Fibroblast of gingiva (primary cell): Measurements from ENCODE around the gene NAP1L1.

Experiments used
- DNase-seq: peaks from one replicate; pipeline ENCODE4 v3.0.0-alpha.2; 2011; ENCODE audit warnings: low read depth

The NAP1L1 gene

GRCh38 chr12:76020731-76021672, 63.5 kb downstream of the NAP1L1 start:
- peak; percentile 97 for DNase-seq

- peak; percentile 86 for DNase-seq
These were observed 64.2 kb downstream of the NAP1L1 start for GRCh38 chr12:76020281-76020680.

DNA sequence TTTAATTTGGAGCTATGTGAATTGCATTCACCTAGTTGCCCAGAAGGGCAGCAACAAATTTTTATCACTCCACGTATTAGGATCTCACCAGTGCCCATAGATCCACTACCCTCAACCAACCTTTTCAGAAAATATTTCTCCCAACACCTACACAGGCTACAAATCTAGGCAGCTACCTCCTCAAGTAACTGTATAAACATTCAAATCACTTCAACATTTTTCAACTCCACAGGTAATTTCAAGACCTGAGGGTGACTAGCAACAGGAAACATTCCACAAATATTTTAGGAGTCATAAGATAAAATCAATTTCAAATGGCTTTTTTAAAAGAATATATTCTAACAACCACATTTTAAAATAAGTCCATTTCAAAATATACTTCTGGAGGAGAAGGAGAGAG, 65.8 kb downstream of the NAP1L1 start:
- no peak for DNase-seq

DNA sequence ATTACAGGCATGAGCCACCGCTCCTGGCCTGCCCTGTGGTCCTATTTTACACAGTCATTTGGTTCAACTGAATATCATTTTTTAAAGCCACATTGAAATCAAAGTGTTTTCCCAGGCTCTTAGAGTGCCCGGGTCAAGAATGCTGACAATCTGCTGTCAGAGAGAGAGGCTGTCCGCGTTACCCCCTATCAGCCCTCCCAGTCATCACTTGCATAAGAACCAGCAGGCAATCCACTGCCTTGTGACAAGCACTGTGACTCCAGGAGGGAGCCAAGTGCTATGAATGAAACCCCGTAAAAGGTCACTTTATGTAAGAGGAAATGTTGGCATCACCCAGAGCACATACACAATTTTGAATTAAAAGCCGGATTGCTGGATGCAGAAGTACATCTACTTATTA, 66.4 kb downstream of the NAP1L1 start:
- peak; percentile 67 for DNase-seq

DNA sequence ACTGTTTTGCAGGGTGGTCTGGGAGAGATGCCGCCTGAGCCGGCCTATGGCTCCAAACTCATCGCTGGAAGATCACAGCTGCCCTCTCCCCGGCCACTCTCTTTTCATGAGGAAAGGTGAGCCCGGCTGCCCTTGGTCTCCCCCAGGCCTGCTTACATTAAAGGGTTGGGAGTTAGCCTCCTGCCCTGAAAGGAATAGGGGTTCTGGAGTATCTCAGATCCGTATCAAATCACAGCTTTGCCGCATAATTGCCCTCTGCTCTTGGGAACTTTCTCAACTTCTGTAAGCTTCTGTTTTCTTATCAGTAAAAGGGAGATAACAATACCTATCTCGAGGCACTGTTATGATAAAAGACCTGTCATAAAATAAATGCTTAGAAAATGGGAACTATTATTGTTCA, 70.5 kb downstream of the NAP1L1 start:
- no peak for DNase-seq

GRCh38 chr12:76013603-76014002, 70.9 kb downstream of the NAP1L1 start:
- no peak for DNase-seq

DNA sequence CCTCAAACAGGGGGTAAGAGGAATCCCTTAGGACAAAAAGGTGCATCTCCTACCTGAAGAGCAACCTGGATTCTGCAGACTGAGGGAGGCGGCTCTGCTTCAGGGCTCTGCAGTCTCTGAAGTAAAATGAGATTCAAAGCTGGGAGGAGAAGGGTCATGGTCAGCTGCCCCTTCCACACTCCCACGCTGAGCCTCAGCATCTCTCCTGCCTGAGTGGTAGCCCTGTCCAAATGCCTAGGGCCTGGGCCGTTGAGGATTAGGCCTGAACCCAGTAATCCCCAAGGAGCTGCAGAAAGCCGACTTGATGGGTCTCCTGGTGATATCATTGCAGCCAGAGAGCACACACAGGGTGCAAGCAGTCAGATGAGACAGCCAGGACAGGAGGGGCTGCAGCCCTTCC, 71.8 kb downstream of the NAP1L1 start:
- DNase-seq: no peak

DNA sequence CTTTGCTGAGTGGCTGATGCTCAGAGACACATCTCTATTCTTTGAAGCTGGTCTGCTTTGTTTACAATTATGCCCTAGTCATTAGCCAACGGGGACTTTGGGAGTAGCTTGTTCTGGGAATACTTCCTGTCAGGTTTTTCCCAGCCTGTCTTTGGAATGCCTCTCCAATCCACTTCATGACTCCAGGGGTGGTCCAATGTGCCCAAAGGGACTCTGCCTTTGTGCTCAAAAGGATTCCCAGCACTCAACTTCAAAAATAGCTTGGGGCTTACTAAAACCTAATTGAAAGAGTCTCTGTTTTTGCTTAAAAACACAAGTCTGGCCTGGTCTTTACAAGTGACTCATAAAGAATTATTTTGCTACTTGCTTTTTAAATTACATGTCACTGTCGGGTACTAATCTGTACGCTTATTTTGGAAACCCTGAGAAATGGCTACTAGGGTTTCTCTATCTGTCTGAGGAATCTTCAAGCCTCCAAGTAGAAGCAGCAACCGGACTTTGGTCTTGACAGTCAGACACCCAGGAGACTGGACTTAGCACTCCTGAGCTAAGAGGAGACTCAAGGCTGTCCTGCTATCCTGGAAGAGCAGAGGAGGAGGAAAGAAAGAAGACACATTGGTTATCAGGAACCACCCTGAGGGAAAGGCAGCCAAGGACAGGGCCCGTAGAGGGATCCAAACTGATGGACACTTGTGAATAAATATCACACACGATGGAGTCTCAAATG, 73.6 kb downstream of the NAP1L1 start:
- DNase-seq: peak; percentile 69

GRCh38 chr12:76008428-76008827, 76.1 kb downstream of the NAP1L1 start:
- DNase-seq: no peak

GRCh38 chr12:76007640-76008039, 76.8 kb downstream of the NAP1L1 start:
- DNase-seq: no peak

DNA sequence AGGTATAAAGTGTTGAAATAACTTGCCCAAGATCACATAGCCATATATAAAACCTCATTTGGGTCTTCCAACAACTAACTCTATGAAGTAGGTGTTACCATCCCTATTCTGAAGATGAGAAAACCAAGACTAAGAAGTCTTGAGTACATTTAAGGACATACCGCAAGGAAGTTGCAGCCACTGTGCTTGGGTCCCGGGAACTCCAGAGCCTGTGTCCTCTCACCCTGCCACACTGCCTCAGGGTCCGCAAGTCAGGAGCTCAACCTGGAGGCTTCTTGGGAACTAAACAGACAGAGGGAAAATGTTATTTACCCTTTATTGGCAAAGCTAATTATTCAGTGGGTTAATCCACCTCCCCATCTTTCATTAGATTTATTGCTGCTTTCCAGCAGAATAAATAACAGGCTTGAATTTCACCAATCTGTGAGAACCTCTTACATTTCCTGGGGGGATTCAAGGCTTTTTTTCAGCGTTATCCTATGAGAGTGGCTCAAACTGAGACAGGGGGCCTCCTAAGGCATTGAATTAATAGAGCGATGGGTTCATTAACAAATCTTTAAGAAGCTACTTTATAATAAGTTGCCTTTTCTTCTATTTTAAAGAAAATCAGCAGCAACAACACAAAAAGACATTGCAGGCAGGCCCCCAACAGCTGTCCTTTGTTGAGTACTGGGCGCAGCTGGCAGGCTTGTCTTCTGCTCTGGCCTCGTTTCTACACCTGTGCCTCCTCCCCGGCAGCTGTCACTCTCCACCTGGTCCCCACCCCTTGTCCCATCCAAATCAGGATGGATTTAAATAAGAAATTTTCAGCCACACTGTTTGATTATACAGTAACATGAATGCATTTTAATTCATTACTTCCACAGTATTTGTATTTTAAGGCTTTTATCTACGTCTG, 78.2 kb downstream of the NAP1L1 start:
- no peak for DNase-seq

DNA sequence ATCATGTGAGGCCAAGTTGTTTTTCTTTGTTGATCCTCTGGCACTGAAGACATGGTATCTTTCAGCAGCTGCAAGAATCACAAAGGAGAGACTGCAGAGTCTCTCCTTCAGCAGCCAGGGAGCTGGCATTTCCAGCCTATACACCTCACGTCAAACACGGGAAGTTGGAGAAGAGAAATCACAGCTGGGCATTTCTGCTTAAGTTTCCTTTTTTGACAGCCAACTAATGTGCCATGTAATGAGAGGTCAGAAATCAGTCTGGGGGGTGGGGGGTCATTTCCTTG, 81.2 kb downstream of the NAP1L1 start:
- DNase-seq: no peak

GRCh38 chr12:76002598-76003354, 81.7 kb downstream of the NAP1L1 start:
- DNase-seq: peak; percentile 66

GRCh38 chr12:75998292-75999063, 86.0 kb downstream of the NAP1L1 start:
- DNase-seq: no peak

- DNase-seq: no peak
These were observed 86.8 kb downstream of the NAP1L1 start for GRCh38 chr12:75997658-75998057.

DNA sequence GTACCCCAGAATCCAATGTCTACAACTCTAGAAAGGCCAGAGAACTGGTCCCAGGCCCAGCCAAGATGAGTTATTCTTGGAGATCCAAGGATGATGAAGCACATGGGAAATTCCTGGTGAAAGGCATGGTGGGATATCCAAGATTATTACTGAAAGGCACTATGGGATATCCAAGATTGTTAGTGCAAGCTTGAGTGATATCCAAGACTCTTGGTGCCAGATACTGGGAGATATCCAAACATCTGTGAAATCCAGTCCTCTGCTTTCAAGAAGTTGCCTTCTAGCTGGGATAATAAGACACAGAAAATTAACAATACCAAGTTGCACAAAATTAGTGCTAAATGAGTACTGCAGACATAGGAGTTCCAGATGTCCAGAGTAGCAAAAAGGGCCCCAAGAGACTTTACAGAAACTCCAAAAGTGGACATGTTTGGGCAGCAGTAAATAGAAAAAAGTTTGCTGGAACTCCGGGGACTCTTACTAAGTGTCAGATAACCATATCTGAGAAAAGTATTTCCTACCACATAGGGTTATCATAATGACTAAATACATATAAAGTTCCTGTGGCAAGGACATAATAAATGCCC, 87.5 kb downstream of the NAP1L1 start:
- DNase-seq: peak; percentile 45

GRCh38 chr12:75995691-75996090, 88.8 kb downstream of the NAP1L1 start:
- no peak for DNase-seq

DNA sequence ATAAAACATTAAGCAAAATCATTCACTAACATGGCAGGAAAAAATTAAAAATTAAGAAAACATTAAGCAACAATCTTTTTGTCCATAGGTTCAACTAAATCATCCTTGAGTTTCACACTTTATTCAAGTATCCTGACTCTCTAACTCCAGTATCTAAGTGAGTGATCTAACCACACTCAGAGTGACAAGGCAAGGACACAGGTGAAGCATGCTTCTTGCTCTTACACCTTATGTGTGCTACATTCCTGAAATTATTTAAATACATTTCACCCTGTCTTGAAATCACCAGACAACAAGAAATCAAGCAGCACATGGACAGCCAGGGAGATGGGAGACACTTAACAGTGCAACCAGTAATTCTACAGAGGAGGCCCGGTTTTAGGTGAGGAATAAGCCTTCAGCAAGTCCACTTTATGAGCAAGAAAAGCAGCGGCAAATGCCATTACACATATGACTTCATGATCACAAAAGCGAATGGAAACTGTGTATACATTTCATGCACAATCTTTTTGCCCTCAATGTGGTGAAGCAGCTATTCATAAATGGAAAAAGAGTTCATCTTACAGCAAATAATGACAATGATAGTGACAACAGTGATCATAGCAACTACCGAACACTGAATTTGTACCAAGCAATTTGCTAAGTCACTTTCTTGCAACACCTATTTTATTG, 90.3 kb downstream of the NAP1L1 start:
- DNase-seq: peak; percentile 20

GRCh38 chr12:75991753-75992152, 92.7 kb downstream of the NAP1L1 start:
- DNase-seq: no peak
